ENCODE results near the gene HTD2. TPM values are rescaled to one million over a fixed set of nuclear protein-coding genes. Genes with fewer than 3 reads are reported as not detected.

The HTD2 gene
- total RNA-seq, 1 experiment from 2014 or later, result 13.5 TPM

DNA sequence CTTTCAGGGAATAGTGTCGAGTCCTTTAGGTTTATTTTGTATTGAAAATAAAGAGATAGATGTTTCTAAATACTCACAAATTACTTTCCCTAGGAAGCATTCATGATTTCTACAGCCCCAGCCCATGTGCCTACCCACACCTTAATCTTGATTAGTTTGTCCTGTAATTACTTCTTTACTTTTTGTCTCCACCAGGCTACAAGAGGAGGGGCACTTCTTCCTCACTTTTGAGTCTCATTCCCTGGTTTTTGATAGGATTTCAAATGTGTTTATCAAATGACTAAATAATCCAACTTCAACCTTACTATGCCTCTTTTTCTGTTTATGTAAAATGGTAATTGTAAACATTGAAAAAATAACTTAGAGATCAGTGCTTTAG lies 28.2 kb downstream of the HTD2 start:
- ATAC-seq, result no peak
- Histone ChIP-seq H3K36me3 (ENCODE audit: control insufficient read depth in 1 of 2, insufficient read depth in 2 of 2, low read length in 2 of 2) (no peaks in the 10 kb centered on the region), H3K79me2 (ENCODE audit: insufficient read depth, low read length) (no peaks in the 10 kb centered on the region), H3K4me3 (replicated peaks in 1 of 2; ENCODE audit: low read depth in 1 of 2, low read length in 2 of 2) (no peak overlapping the region), H3K27ac (ENCODE audit: low read depth, low read length) (no peak overlapping the region), H4K20me1 (ENCODE audit: insufficient read depth) (no peaks in the 10 kb centered on the region), H3K9me3 (ENCODE audit: control insufficient read depth in 1 of 2, insufficient read depth in 1 of 2, low read depth in 1 of 2, low read length in 2 of 2) (no peaks in the 10 kb centered on the region), H2AFZ (ENCODE audit: low read depth, low read length, poor library complexity, severe bottlenecking) (no peak overlapping the region), H3K9me2 (ENCODE audit: insufficient read depth) (no peaks in the 10 kb centered on the region), H3K4me1 (ENCODE audit: control insufficient read depth in 1 of 2, insufficient read depth in 2 of 2, low read length in 2 of 2) (peaks cover 14 to 33% of the 10 kb centered on the region in 2 experiments; a peak in 3 of 4 replicates), H3K27me3 (ENCODE audit: insufficient read depth, low read length) (no peaks in the 10 kb centered on the region), H3K9ac (ENCODE audit: low read length) (no peak overlapping the region), H3K4me2 (ENCODE audit: low read length) (peak overlapping the region; percentile 95; the same call in 1 of the 2 replicates)
- TF ChIP-seq, protein P1, sequence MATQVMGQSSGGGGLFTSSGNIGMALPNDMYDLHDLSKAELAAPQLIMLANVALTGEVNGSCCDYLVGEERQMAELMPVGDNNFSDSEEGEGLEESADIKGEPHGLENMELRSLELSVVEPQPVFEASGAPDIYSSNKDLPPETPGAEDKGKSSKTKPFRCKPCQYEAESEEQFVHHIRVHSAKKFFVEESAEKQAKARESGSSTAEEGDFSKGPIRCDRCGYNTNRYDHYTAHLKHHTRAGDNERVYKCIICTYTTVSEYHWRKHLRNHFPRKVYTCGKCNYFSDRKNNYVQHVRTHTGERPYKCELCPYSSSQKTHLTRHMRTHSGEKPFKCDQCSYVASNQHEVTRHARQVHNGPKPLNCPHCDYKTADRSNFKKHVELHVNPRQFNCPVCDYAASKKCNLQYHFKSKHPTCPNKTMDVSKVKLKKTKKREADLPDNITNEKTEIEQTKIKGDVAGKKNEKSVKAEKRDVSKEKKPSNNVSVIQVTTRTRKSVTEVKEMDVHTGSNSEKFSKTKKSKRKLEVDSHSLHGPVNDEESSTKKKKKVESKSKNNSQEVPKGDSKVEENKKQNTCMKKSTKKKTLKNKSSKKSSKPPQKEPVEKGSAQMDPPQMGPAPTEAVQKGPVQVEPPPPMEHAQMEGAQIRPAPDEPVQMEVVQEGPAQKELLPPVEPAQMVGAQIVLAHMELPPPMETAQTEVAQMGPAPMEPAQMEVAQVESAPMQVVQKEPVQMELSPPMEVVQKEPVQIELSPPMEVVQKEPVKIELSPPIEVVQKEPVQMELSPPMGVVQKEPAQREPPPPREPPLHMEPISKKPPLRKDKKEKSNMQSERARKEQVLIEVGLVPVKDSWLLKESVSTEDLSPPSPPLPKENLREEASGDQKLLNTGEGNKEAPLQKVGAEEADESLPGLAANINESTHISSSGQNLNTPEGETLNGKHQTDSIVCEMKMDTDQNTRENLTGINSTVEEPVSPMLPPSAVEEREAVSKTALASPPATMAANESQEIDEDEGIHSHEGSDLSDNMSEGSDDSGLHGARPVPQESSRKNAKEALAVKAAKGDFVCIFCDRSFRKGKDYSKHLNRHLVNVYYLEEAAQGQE (IDR thresholded peaks at IDR 0.05; ENCODE audit: low read depth), result no peak
- TF ChIP-seq EGR1 (IDR thresholded peaks at IDR 0.05; ENCODE audit: low read depth), result no peak
- TF ChIP-seq, protein P2, sequence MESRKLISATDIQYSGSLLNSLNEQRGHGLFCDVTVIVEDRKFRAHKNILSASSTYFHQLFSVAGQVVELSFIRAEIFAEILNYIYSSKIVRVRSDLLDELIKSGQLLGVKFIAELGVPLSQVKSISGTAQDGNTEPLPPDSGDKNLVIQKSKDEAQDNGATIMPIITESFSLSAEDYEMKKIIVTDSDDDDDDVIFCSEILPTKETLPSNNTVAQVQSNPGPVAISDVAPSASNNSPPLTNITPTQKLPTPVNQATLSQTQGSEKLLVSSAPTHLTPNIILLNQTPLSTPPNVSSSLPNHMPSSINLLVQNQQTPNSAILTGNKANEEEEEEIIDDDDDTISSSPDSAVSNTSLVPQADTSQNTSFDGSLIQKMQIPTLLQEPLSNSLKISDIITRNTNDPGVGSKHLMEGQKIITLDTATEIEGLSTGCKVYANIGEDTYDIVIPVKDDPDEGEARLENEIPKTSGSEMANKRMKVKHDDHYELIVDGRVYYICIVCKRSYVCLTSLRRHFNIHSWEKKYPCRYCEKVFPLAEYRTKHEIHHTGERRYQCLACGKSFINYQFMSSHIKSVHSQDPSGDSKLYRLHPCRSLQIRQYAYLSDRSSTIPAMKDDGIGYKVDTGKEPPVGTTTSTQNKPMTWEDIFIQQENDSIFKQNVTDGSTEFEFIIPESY (IDR thresholded peaks at IDR 0.05; ENCODE audit: extremely low read depth, insufficient replicate concordance, low read length), result no peak
- TF ChIP-seq POLR2A (IDR thresholded peaks at IDR 0.05; ENCODE audit: borderline replicate concordance, extremely low read depth, insufficient read depth, insufficient read length), result no peak
- TF ChIP-seq, protein P3, sequence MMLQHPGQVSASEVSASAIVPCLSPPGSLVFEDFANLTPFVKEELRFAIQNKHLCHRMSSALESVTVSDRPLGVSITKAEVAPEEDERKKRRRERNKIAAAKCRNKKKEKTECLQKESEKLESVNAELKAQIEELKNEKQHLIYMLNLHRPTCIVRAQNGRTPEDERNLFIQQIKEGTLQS (IDR thresholded peaks at IDR 0.05), result no peak
- TF ChIP-seq RAD21 (IDR thresholded peaks at IDR 0.05; ENCODE audit: low read depth), result no peak
- no peak for TF ChIP-seq YY1 (IDR thresholded peaks at IDR 0.05; ENCODE audit: extremely low read depth, insufficient replicate concordance, low read depth, low read length)
- TF ChIP-seq TCF7L2 (IDR thresholded peaks at IDR 0.05; ENCODE audit: borderline replicate concordance, extremely low read depth, insufficient read depth, insufficient read length), result no peak
- no peak for TF ChIP-seq ZFX (IDR thresholded peaks at IDR 0.05)
- TF ChIP-seq, protein P4, sequence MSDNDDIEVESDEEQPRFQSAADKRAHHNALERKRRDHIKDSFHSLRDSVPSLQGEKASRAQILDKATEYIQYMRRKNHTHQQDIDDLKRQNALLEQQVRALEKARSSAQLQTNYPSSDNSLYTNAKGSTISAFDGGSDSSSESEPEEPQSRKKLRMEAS (IDR thresholded peaks at IDR 0.05), result no peak
- no peak for TF ChIP-seq POLR2AphosphoS5 (IDR thresholded peaks at IDR 0.05; ENCODE audit: low read depth, low read length)
- TF ChIP-seq SIN3A (IDR thresholded peaks at IDR 0.05; ENCODE audit: low read depth), result no peak
- intact Hi-C loops (cut with micrococcal nuclease), result no loop called here
- CTCF ChIA-PET, result interaction anchor here (1.0 kb wide), 1 partner anchor 28 kb away, joined by 3 read pairs; the partner anchor contains the start of genes HTD2 and RPP14
- BruUV-seq (replicated peaks), result no TSS peak
- POLR2A ChIA-PET, result no interaction called here
- no peak for DNase-seq (ENCODE audit: low read depth, low spot score)
- RAD21 ChIA-PET (ENCODE audit: low non-redundant PET in 1 of 2, low total read pairs in 2 of 2, uncharacterized antibody in 2 of 2, unreplicated experiment in 2 of 2), result interaction anchor here in 1 of 2 experiments (0.6 kb wide), 1 partner anchor 220 kb away, joined by 3 read pairs; no protein-coding TSS in a partner anchor
